ENCODE data around the gene SMAD2.

DNA sequence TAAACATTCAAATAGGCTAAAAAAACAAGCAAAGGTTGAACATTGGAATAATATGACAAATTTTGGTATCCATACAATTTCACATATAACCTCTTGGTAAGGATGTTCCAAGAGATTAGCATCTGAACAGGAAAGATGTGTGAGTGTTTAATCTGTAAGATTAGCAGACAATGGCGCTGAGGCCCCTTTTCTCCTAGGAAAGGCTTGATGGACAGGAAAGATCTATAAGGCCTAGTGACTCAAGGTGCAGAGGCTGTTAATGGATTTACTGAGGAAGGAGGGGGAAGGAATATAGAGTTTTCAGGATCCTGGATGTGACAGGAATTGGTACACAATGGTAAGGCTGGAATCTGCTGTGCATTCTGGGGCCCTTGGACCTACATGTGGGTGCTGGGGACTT, 48.1 kb upstream of the SMAD2 start:
- TF ChIP-seq, protein P1, sequence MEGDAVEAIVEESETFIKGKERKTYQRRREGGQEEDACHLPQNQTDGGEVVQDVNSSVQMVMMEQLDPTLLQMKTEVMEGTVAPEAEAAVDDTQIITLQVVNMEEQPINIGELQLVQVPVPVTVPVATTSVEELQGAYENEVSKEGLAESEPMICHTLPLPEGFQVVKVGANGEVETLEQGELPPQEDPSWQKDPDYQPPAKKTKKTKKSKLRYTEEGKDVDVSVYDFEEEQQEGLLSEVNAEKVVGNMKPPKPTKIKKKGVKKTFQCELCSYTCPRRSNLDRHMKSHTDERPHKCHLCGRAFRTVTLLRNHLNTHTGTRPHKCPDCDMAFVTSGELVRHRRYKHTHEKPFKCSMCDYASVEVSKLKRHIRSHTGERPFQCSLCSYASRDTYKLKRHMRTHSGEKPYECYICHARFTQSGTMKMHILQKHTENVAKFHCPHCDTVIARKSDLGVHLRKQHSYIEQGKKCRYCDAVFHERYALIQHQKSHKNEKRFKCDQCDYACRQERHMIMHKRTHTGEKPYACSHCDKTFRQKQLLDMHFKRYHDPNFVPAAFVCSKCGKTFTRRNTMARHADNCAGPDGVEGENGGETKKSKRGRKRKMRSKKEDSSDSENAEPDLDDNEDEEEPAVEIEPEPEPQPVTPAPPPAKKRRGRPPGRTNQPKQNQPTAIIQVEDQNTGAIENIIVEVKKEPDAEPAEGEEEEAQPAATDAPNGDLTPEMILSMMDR (IDR thresholded peaks at IDR 0.05; ENCODE audit: borderline replicate concordance, extremely low read depth, low read length, poor library complexity, severe bottlenecking): no peak
- no peak for TF ChIP-seq EZH2 (IDR thresholded peaks at IDR 0.05; ENCODE audit: borderline replicate concordance, low read depth, low read length, severe bottlenecking)
